IPS-NIHi11 (cell line): ENCODE data around the gene SH3RF3.

Experiments
- DNase-seq: peaks from one replicate; pipeline ENCODE4 v3.0.0; 2012; ENCODE audit warnings: mixed read lengths, low spot score

Gene SH3RF3

DNA sequence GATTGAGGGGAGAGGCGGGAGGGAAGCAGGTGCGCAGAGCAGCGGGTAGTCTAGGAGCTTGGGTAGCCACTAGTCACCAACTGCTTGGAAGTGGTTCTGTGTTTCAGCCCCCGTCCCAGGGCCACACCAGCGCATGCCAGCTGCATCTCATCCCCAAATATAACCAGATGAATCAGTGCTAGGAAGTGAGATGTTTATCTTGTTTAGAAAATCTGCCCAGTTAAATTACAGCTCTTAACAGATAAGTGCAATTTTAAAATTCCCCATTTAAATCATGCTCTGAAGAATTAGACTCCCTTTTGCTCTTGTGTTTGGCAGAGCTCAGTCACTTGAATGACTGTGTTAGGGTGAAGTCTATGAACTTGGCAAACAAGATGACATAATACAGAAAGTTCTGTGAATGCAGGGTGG is 291.0 kb downstream of the SH3RF3 start:
- no peak for DNase-seq

DNA sequence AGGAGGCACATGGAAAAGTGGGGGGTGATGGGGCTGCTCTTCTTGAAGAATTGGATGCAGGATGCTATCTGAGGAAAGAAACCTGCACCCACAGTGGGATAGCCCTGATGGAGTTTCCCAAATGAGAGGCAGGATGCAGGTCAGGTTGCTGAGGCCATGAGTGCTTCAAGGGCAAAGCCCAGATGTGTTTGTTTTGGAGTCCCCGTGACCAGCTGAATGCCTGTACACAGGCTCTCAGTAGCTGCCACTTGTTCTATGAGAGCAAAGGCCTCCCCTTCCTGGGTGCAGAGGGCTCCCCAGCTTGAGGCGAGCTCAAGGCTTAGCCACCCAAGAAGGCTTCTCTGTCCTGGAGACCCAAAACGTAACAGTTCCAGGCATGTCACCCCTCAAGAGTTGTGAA is 292.1 kb downstream of the SH3RF3 start:
- DNase-seq, result no peak

DNA sequence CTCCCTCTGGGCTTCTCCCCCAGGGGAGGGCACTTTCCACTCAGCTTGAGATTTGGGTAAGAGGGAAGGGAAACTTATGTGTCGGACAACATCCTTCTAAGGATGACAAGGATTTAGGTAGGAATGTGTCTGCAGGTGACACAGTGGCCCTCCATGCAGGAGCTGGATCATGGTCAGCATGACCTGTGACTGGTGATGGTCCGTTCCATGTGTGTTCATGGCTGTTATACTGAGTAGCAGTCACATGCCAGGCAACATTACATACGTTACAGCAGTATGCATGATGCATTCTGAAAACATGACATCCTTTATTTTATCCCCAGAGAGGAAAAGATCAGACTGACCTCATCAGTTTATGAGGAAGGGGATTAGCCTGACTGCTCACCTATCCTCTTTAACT is 292.6 kb downstream of the SH3RF3 start:
- no peak for DNase-seq

DNA sequence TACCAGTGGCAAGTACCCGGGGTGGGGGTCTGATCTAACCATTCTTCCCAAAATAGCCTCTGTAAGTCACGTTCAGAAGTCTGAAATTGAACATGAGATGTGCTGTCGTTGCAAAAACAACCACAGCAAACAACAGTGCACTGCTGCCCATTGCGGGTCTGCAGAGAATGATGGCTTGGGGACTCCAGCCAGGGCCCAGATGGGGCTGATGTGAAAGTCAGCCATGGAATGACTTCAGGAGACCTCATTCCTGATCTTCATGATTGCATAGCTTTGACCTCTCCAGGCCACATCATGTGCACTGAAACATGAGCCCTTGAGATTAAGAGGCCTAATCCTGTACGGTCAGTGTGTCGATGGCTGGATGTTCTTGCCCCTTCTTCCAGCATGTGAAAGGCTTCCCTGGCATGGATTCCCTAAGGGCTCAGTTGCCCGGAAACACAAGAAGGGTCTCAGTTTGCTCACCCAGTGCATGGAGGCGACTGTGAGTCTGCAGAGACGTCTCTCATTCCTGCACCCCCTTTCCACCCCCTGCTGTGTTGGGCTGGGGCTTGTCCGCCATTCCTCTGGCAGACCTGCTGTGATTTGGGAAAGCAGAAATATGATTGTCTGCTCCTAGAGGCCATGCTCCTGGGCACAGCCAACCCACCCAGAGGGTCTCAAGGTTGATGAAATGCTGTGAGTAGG is 293.2 kb downstream of the SH3RF3 start:
- no peak for DNase-seq

DNA sequence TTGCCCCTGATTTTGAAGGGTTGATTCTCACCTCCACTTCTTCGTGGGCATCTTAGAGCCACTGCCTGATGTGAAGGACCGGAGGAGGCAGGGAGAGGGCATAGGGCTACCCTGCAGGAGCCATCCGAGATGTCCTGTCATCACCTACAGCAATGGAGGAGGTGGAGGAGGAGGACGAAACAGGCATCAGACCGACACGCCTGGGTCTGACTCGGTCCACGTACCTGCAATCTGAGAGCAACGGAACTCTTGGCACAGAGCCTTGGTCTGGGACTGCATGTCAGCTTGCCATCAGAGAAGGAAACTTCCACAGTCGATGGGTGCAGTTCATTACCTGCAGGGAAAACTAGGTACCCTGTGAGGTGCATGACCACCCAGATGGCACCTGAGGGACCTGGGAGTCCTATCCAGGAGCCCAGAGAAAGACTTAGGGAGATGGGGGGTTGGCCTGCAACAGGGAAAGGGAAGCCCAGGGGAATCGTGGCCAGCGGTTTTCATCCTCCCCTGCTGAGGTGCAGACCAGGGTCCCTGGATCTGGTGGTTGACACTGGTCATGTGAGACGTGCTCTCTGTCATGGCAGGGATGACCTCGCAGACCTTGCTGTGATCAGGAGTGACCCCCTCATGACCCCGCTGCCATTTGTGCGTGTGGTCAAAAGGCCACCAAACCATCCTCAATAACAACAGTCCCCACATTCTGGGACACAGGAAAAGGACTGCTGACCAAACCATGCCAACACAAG is 293.9 kb downstream of the SH3RF3 start:
- DNase-seq, result no peak

DNA sequence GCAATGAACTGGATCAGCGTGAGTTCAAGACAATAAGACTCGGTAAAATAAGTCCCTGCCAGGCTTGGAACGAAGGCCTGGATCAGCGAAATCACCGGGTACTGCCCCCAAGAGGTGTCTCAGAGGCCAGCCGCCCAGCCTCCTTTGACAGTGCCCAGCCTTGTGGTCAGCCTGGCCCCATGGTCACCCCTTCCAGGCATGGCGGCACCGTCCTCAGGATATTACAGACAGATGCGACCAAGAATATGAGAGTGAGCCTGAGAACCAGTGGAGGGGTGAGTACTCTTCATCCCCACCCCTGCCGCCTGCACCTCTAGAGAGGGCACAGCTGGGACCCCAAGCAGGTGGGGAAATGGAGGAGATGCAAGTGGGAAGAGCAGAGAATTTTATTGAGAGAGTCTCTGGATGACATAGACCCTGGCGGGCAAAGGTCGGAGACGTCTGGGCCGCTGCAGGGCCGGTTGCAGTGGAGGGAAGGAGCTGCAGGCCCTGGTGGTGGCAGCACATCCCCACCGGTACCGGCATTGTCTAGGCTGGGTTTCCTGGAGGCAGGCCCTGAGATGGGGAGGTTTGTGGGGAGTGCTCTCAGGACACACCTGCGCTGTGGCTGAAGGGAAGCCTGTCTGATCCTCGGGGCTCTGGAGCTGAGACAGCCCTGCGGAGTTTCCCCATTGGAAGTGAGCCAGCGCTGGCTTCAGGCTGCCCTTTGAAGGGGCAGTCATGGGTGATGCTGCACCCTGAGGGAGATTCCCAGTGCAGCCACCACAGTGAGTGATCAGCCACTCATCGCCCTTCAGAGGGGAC is 294.8 kb downstream of the SH3RF3 start:
- peak; percentile 53 for DNase-seq

DNA sequence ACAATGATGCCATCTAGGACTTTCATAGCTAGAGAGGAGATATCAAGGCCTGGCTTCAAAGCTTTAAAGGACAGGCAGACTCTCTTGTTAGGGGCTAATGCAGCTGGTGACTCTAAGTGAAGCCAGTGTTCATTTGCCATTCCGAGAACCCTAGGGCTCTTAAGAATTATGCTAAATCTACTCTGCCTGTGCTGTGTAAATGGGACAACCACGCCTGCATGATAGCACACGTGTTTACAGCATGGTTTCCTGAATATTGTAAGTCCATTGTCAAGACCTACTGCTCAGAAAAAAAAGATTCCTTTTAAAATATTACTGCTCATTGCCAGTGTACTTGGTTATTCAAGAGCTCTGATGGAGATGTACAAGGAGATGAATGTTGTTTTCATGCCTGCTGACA is 296.4 kb downstream of the SH3RF3 start:
- DNase-seq, result no peak

DNA sequence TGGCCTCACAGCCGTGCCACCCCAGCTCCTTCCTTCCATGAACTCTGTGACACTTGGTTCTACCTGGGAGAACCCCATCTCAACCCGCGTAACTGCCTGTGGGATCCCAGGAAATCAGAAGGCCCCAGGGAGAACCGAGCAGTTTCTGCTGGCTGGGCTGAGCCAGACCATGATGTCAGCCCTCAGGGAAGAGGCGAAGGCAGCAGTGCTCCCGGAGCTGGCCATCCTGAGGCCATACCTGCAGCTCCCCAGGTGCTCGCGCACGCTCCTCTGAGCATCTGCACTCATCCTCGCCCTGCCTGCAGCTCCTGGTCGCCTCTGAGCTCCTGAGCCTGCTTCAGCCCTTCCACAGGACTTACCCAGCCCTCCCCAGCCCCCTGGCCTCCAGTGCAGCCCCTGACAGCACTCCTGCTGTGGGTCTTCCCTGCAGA is 298.7 kb downstream of the SH3RF3 start:
- no peak for DNase-seq

DNA sequence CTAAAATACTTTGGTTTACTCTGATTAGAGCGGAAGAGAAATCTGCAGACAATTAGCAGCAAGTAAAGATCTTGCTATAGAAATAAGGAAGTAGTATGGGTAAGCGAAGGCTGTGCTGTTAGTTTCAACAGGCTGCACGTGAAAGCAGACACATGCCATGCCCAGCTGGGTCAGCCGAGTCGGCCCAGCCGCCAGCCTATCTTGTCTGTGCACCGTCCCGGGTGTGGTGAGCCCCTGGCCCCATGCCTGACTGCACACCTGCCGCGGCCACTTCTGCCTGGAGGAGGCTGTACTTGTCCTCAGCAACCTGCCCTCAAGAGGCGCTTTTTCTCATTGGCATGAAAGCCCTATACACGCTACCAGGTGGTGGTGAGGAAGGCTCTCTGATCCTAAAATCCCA is 299.3 kb downstream of the SH3RF3 start:
- DNase-seq, result no peak

DNA sequence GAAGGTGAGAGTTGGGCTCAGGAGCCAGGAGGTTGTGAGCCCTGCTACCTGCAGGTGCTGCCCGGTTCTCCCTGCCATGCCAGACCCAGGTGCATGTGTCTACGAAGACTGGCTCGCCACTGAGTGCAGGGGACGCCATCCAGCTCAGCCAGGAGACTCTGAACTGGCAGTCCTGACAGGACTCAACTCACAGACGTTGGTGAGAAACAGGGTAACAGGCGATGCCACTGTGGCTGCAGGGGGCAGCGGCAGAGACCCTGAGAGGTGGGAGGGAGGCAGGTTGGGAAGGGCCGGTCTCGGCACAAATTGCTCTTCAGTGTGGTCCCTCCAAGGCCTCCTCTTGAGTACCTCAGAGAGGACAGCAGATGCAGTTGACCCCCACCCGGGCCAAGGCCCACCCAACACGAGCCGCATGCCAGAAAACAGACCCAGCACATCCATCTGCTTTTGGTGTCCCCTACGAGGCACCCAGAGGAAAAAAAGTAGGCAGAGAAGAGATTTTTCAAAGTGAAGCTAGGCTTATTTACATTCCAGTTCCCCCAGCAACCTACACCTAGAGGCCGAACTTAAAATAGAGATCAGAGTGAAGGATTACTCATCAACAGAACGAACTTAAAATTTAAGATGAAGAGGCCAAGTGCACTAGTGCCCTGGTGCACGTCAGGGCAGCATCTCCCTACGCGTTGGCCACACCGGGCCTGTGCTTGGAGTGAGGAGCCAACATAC is 300.0 kb downstream of the SH3RF3 start:
- DNase-seq, result no peak

DNA sequence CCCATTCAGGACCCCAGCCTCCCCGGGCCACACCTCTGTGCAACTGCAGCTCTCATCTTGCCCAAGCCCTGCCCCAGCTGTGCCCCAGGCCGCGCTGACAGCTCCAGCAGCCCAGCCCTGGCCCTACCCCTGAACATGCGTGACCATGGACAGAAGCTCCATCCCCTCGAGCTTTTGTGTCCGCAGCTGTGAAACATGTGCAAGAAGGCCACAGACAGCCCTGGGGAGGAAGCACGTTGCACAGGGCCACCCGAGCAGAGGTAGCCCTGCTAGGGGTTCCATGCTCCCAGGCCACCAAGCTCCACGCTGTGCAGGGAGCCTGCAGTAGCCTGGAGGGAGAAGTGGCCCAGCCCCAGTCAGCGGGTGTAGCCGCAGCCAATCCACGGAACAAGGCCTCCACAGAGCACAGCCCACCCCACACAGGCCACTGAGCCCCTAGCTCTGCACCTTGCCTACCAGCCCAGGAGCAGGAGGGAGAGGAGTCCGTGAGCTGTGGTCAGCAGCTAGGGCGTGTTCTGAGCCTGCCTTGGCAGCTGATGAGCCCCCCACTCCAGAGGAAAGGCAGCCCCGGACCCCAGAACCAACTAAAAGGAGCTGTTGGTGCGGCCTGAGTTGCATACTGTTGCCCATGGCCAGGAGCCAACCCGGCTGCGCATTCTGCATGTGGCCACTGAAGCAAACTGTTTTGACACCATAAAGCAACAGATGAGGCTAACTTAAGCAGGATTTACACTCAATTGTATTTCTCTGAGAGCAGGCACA is 300.7 kb downstream of the SH3RF3 start:
- DNase-seq, result no peak

DNA sequence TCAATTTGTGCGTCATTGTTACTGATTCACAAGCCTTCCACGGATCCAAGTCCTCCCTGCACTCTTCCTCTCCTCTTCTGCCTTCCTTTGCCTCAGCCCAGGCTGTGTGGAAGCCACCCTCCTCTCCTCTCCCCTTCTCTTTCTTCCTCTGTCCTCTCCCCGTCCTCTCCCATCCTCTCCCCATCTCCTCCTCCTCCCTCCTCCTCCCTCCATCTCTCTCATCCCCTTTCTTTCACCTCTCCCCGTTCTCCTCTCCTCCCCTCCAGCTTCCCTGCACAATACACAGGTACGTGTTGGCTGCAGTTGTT is 301.3 kb downstream of the SH3RF3 start:
- no peak for DNase-seq

DNA sequence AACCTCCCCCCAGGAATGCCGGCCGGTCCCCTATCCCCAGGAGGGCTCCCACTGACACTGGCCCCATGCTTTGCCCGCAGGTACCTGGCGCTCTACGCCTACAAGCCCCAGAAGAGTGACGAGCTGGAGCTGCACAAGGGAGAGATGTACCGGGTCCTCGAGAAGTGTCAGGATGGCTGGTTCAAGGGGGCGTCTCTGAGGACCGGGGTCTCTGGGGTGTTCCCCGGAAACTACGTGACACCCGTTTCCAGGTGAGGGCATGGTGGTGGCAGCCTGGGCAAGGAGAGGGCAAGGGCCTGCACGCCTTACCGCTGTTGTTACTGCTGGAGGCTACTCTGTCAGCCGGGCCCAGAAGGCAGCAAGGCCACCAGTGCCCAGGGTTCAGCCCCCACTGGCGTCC is 303.4 kb downstream of the SH3RF3 start:
- no peak for DNase-seq

DNA sequence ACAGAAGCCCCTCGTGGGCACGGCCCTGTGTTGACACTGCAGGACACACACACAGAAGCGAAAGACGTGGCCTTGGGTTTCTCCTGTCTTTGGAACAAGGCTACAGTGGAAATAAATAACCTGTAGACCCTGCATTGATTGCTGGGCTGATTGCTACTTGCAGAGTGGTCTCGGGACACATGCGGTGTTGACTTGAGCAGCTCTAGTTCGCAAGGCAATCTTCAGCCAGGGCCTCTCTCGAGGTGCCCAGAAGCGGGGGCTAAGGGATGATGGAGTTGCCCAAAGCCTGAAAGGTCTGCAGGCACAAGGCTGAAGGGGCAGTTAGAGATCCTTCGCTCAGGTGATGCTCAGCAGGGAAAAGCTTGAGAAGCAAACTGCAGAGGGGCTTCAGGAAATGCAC is 304.5 kb downstream of the SH3RF3 start:
- DNase-seq, result no peak

DNA sequence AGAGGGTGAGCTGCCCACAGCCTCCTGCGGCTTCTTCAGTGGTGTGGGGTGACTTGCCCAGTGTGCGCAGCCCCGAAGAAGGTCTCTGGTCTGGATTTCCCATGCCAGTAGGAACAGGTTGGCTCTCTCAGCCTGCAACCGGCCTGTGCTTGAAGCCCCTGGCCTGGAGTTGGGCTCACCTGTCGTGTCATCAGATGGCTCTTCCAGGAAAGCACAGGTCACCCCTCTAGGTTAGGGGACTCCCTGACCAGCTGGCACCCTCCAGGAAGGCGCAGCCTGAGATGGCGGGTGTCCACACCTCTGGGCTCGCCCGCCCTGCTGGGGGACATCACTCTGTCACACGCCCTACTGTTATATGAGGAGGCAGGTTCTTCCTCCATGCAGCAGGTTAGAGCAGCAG is 304.9 kb downstream of the SH3RF3 start:
- DNase-seq, result no peak

DNA sequence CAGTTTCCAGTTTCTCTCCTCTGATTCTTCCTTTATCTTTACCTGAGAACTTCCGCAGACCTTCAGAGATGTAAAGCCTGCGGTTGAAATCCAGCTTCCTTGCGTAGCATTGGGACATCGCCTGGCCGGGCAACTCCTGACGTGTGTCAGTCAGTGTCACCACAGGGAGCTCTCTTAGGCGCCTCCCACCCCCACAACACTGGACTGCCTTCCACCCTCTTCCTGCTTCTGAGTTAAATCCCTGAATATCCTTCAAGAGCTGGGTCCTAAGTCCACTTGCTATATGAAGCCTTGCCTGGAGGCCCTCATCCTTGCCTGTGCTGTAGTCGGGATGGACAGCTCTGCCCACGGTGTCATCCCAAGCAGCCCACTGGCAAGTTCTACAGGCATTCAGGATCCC is 305.3 kb downstream of the SH3RF3 start:
- DNase-seq, result no peak

DNA sequence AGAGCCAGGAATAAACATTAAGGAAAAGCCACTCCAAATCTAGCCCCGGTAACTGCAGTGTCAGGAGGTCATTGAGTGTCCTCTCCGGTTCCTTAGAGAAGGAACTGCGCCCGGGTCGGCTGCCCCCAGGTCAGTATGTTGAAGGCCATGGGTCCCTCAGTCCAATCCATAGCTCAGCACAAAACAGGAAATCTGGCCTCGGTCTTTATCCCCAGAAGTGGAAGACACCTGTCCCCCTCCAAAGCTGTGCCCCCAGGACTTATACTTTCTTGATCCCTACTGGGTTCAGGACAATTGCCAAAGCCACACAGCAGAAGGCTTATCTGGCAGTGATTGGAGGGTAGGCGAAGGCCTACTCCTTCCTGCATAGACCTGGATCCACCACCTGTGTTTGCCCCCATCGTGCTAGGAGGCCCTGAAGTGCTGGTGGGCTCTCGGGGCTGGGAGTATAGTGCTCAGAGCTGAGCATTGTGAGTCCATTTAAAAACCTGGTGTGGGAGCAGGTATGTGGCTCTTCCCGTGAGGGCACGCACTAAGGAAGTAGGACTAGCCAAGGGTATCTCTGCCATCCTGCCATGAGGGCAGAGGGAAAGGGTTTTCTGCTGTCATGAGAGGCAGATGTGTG is 306.2 kb downstream of the SH3RF3 start:
- DNase-seq, result no peak

DNA sequence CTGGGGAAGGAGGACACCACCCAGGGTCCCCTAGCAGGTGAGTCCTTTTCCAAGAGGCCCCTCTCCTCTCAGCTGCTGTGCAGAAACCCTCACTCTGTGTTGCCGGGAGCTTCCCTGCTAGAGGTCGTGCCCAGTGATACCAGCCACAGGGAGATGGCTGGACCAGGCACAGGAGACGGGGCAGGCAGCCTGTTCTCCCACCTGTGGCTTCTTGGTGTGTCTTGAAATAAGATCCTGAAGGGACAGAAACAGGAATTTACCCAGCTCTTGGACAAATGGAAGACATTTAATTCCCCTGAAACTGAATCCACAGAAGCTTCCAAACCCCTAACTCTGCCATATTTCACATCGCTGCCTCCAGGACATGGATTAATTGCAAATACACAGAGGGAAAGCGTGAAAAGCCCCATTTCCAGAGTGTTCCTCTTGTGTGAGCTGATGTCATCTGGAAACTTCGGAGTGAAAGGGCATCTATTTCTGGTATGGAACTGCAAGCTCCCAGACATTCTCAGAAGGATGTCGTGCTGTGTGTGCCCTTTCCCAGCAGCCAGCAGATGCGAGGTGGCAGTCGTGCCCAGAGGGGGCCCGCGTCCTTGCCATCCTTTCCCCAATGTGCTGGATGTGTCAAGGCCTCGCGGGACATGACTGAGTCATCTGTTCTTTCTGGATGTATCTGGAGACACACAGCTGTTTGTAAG is 307.0 kb downstream of the SH3RF3 start:
- no peak for DNase-seq

DNA sequence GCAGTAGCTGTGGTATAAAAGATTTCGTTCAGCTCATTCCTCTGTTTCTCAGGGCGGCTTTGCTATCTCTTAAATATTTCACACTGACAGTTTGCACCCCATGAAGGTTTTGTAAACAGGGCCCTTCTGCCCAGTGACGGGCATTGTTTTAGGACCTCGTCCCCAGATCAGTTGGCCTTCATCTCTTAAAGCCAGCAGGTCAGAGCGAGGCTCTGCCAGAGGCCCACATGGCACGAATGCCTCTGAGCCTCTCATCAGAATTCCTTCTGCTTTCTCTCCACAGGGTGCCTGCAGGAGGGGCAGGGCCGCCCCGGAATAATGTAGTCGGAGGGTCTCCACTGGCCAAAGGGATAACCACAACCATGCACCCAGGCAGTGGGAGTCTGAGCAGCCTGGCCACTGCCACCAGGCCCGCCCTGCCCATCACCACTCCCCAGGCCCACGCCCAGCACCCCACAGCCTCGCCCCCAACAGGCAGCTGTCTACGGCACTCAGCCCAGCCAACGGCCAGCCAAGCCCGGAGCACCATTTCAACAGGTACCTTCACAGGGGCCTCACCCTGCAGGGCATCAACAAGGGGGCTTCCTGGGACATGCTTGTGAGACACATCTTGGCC is 307.7 kb downstream of the SH3RF3 start:
- no peak for DNase-seq
